Keratinocyte (primary cell): ENCODE results near the gene SHISA3. TPM values are rescaled to one million over a fixed set of nuclear protein-coding genes. Genes with fewer than 3 reads are reported as not detected.
A peak's percentile ranks its signal among the peaks of the same experiment; 100 is the strongest.
"Not testable (repeated sequence)": the region's sequence is repeated elsewhere in the genome, so short reads cannot be mapped to it uniquely, and the experiment has no call there.

Experiments used
- DNase-seq: peaks from one replicate; pipeline ENCODE4 v3.0.0-alpha.2; 2011; ENCODE audit warnings: low read depth, missing footprints, low spot score
- FAIRE-seq: peaks from 2 replicates; lab custom pipeline; 2011; peaks lifted over from hg19 to GRCh38; lab: Jason Lieb, UNC
- H2AFZ ChIP-seq: 2 replicates; pipeline ENCODE4 v1.6.0; 2012; ENCODE audit warnings: low read length, control low read depth, inconsistent platforms; ENCODE audit not compliant: control insufficient read depth
- H3K27ac ChIP-seq: 2 replicates; pipeline ENCODE4 v1.5.1; 2011; ENCODE audit warnings: low read length; ENCODE audit not compliant: control insufficient read depth, insufficient read depth
- H3K27me3 ChIP-seq: 3 replicates; pipeline ENCODE4 v1.6.0; 2011; ENCODE audit warnings: low read length; ENCODE audit not compliant: control insufficient read depth, insufficient read depth; ENCODE audit errors: extremely low read depth
- H3K36me3 ChIP-seq, 2 experiments: 2 replicates in 1 of 2; 3 replicates in 1 of 2; pipeline ENCODE4 v1.5.1; 2011; ENCODE audit warnings: low read length in 2 of 2, mild to moderate bottlenecking in 1 of 2; ENCODE audit not compliant: control insufficient read depth in 2 of 2, insufficient read depth in 2 of 2; ENCODE audit errors: extremely low read depth in 1 of 2
- H3K4me1 ChIP-seq: 3 replicates; pipeline ENCODE4 v1.5.1; 2011; ENCODE audit warnings: low read length; ENCODE audit not compliant: control insufficient read depth, insufficient read depth; ENCODE audit errors: extremely low read depth
- H3K4me2 ChIP-seq: 3 replicates; pipeline ENCODE4 v1.6.0; 2011; ENCODE audit warnings: low read depth, low read length; ENCODE audit not compliant: control insufficient read depth, insufficient read depth; ENCODE audit errors: extremely low read depth
- H3K4me3 ChIP-seq, 3 experiments: fragments of 200-600 bp in 1 of 3; sonication (generic) in 1 of 3; 2 replicates in 2 of 3; 3 replicates in 1 of 3; pipeline ENCODE4 v1.5.1; 2011 to 2016; ENCODE audit warnings: low read length in 3 of 3, mild to moderate bottlenecking in 3 of 3, control low read depth in 2 of 3, inconsistent platforms in 1 of 3, low read depth in 1 of 3, mixed read lengths in 1 of 3, mixed run types in 1 of 3, moderate library complexity in 1 of 3; ENCODE audit not compliant: control insufficient read depth in 2 of 3, insufficient read depth in 2 of 3; ENCODE audit errors: extremely low read depth in 1 of 3
- H3K79me2 ChIP-seq: 2 replicates; pipeline ENCODE4 v1.6.0; 2012; ENCODE audit warnings: low read length; ENCODE audit not compliant: control insufficient read depth, insufficient read depth
- H3K9ac ChIP-seq: 3 replicates; pipeline ENCODE4 v1.6.0; 2011; ENCODE audit warnings: low read length; ENCODE audit not compliant: control insufficient read depth, insufficient read depth; ENCODE audit errors: extremely low read depth
- H3K9me1 ChIP-seq: 3 replicates; pipeline ENCODE4 v1.6.0; 2011; ENCODE audit warnings: low read length; ENCODE audit not compliant: control insufficient read depth, insufficient read depth; ENCODE audit errors: extremely low read depth
- H3K9me3 ChIP-seq: 2 replicates; pipeline ENCODE4 v1.5.1; 2012; ENCODE audit warnings: low read depth, low read length; ENCODE audit not compliant: control insufficient read depth
- H4K20me1 ChIP-seq: 3 replicates; pipeline ENCODE4 v1.6.0; 2011; ENCODE audit warnings: low read length; ENCODE audit not compliant: control insufficient read depth, insufficient read depth; ENCODE audit errors: extremely low read depth
- CTCF ChIP-seq, 3 experiments: IDR thresholded peaks in 1 of 3; conservative IDR thresholded peaks in 1 of 3; optimal IDR thresholded peaks in 1 of 3; 2 replicates in 2 of 3; 3 replicates in 1 of 3; pipeline versions ENCODE3 to v1.5.1; 2011; ENCODE audit warnings: low read length in 3 of 3, mild to moderate bottlenecking in 3 of 3, moderate library complexity in 2 of 3, control low read depth in 1 of 3, inconsistent platforms in 1 of 3; ENCODE audit not compliant: insufficient read depth in 2 of 3; ENCODE audit errors: extremely low read depth in 1 of 3
- EZH2 ChIP-seq: IDR thresholded peaks from one replicate; pipeline ENCODE4 v1.6.1; 2012; ENCODE audit warnings: inconsistent platforms, mild to moderate bottlenecking, low read length, moderate library complexity
- dilution Hi-C: fragments of 300-500 bp; cut with MboI; formaldehyde crosslinking; loops from one replicate; pipeline ENCODE4 v1.7.0; 2020; ENCODE audit warnings: low sequenced_read_pairs; ENCODE audit not compliant: extremely low pct_ligation_motif_present
- polyA plus RNA-seq, 5 experiments: library from polyadenylated mRNA; depleted of rRNA in 3 of 5; stranded (reverse) in 3 of 5; stranded (forward) in 1 of 5; unstranded in 1 of 5; fragments of >200 nt; gene quantifications; 1 replicate in 1 of 5; 2 replicates in 3 of 5; 3 replicates in 1 of 5; pipeline versions ENCODE4 v1.2.1 to v1.2.3, GENCODE V29; 2011 to 2012; ENCODE audit warnings: missing spikeins in 2 of 5, low read depth in 1 of 5, low replicate concordance in 1 of 5

The SHISA3 gene
- polyA plus RNA-seq, 1 donor (not counting 4 experiments of a cell fraction or from before 2014, with no cell fraction given): not detected

- no peaks in the 10 kb centered on the region for H3K9me1 ChIP-seq
- H3K4me2 ChIP-seq: no peak overlapping the region
- no peak overlapping the region for H3K4me3 ChIP-seq
- H3K9ac ChIP-seq: no peak overlapping the region
- dilution Hi-C loops: no loop called here
- FAIRE-seq (no peak), DNase-seq (no peak)
- H4K20me1 ChIP-seq: no peaks in the 10 kb centered on the region
- H3K27me3 ChIP-seq: no peaks in the 10 kb centered on the region
- H3K9me3 ChIP-seq: no peaks in the 10 kb centered on the region
- H3K27ac ChIP-seq: no peak overlapping the region
- no peak overlapping the region for H2AFZ ChIP-seq
- no peak for TF ChIP-seq EZH2
- peak in 1 of 3 experiments; percentile 43 for TF ChIP-seq CTCF (optimal IDR thresholded peaks at IDR 0.05 in 1 of 3, IDR thresholded peaks at IDR 0.05 in 1 of 3, conservative IDR thresholded peaks at IDR 0.05 in 1 of 3; ENCODE audit: extremely low read depth in 1 of 3, insufficient read depth in 2 of 3, low read length in 3 of 3)
- H3K4me1 ChIP-seq: no peaks in the 10 kb centered on the region
- no peaks in the 10 kb centered on the region for H3K36me3 ChIP-seq
- no peaks in the 10 kb centered on the region for H3K79me2 ChIP-seq
These were observed 25.7 kb upstream of the SHISA3 start for GRCh38 chr4:42371305-42372252.

GRCh38 chr4:42372303-42372702, 25.0 kb upstream of the SHISA3 start:
- H3K4me2 ChIP-seq, H3K27ac ChIP-seq, DNase-seq, H3K4me3 ChIP-seq, H3K9me3 ChIP-seq, dilution Hi-C loops, H3K36me3 ChIP-seq, H3K4me1 ChIP-seq, H3K9ac ChIP-seq, H3K79me2 ChIP-seq, H3K27me3 ChIP-seq, H2AFZ ChIP-seq, FAIRE-seq, H3K9me1 ChIP-seq, H4K20me1 ChIP-seq: not testable (repeated sequence)
